IMR-90 (cell line): ENCODE data around the gene MYT1. TPM values are rescaled to one million over a fixed set of nuclear protein-coding genes. Genes with fewer than 3 reads are reported as not detected.

Experiments
- ATAC-seq: fragments of 200-7000 bp; cut with Tn5 transposase; 2 replicates; pipeline ENCODE4 v1.9.1; 2020; ENCODE audit warnings: low read depth, mild to moderate bottlenecking, moderate library complexity
- BruUV-seq: library from RNA; stranded (reverse); fragments of 400-500 nt; replicated peaks from 2 replicates; lab custom pipeline; 2021; lab: Mats Ljungman, UMichigan
- CTCF ChIA-PET: fragments of 300-600 bp; formaldehyde crosslinking; extraction: SDS; loops from one replicate; lab custom pipeline; 2021; ENCODE audit warnings: antibody characterized with exemption; lab: Yijun Ruan, JAX
- POLR2A ChIA-PET: fragments of 300-600 bp; sonication (Branson Sonifier 250); formaldehyde crosslinking; loops from one replicate; lab custom pipeline; 2022; ENCODE audit warnings: antibody characterized with exemption; ENCODE audit not compliant: unreplicated experiment; lab: Charles Lee
- DNase-seq: peaks from one replicate; pipeline ENCODE4 v3.0.0; 2013
- H2AFZ ChIP-seq: replicated peaks from 2 replicates; pipeline ENCODE3; 2013; ENCODE audit warnings: low read length, mild to moderate bottlenecking; ENCODE audit not compliant: poor library complexity
- H2AK5ac ChIP-seq: 2 replicates; pipeline ENCODE4 v1.6.1; 2013; ENCODE audit warnings: low read depth, low read length, inconsistent platforms
- H2AK9ac ChIP-seq: replicated peaks from 2 replicates; pipeline ENCODE3; 2013; ENCODE audit warnings: mild to moderate bottlenecking, low read depth, low read length, moderate library complexity; ENCODE audit not compliant: poor library complexity
- H2BK120ac ChIP-seq: 2 replicates; pipeline ENCODE4 v1.6.1; 2013; ENCODE audit warnings: low read depth, low read length, inconsistent platforms
- H2BK15ac ChIP-seq: 3 replicates; pipeline ENCODE4 v1.6.1; 2013; ENCODE audit warnings: low read depth, low read length, inconsistent platforms
- H2BK20ac ChIP-seq: 2 replicates; pipeline ENCODE4 v1.6.1; 2013; ENCODE audit warnings: low read depth, mild to moderate bottlenecking, inconsistent platforms, low read length, moderate library complexity
- H2BK5ac ChIP-seq: 2 replicates; pipeline ENCODE4 v1.6.1; 2013; ENCODE audit warnings: mild to moderate bottlenecking, low read depth, low read length, inconsistent platforms; ENCODE audit not compliant: poor library complexity, severe bottlenecking
- H3K14ac ChIP-seq: replicated peaks from 2 replicates; pipeline ENCODE4 v1.6.1; 2013; ENCODE audit warnings: low read depth, low read length, inconsistent platforms
- H3K18ac ChIP-seq: 2 replicates; pipeline ENCODE4 v1.6.1; 2013; ENCODE audit warnings: low read depth, low read length, control low read depth
- H3K23ac ChIP-seq: 2 replicates; pipeline ENCODE4 v1.6.1; 2013; ENCODE audit warnings: low read depth, low read length, inconsistent platforms
- H3K27ac ChIP-seq: 2 replicates; pipeline ENCODE4 v1.5.1; 2013; ENCODE audit warnings: mild to moderate bottlenecking, control low read depth, low read length; ENCODE audit not compliant: insufficient read depth
- H3K27me3 ChIP-seq: 2 replicates; pipeline ENCODE4 v1.6.1; 2013; ENCODE audit warnings: low read length; ENCODE audit not compliant: control insufficient read depth, insufficient read depth
- H3K36me3 ChIP-seq: 2 replicates; pipeline ENCODE4 v1.6.1; 2013; ENCODE audit warnings: low read length, mixed read lengths; ENCODE audit not compliant: control insufficient read depth, insufficient read depth
- H3K4ac ChIP-seq: 2 replicates; pipeline ENCODE4 v1.6.1; 2013; ENCODE audit warnings: low read depth, low read length, inconsistent platforms
- H3K4me1 ChIP-seq: 2 replicates; pipeline ENCODE4 v1.6.1; 2013; ENCODE audit warnings: low read length, mixed read lengths; ENCODE audit not compliant: control insufficient read depth, insufficient read depth
- H3K4me2 ChIP-seq: 2 replicates; pipeline ENCODE4 v1.6.1; 2013; ENCODE audit warnings: low read depth, mild to moderate bottlenecking, control low read depth, low read length, moderate library complexity
- H3K4me3 ChIP-seq: 2 replicates; pipeline ENCODE4 v1.5.1; 2013; ENCODE audit warnings: low read depth, mild to moderate bottlenecking, control low read depth, low read length, moderate library complexity; ENCODE audit not compliant: insufficient read depth
- H3K56ac ChIP-seq: 2 replicates; pipeline ENCODE4 v1.6.1; 2013; ENCODE audit warnings: low read length, inconsistent platforms; ENCODE audit not compliant: insufficient read depth; ENCODE audit errors: extremely low read depth
- H3K79me1 ChIP-seq, 2 experiments: 2 replicates each; pipeline ENCODE4 v1.6.1; 2013; ENCODE audit warnings: low read length in 2 of 2, inconsistent platforms in 1 of 2, low read depth in 1 of 2
- H3K9ac ChIP-seq: 2 replicates; pipeline ENCODE4 v1.6.1; 2013; ENCODE audit warnings: low read depth, low read length, control low read depth
- H3K9me1 ChIP-seq: 2 replicates; pipeline ENCODE4 v1.6.1; 2013; ENCODE audit warnings: low read length, inconsistent platforms; ENCODE audit not compliant: insufficient read depth
- H3K9me3 ChIP-seq: 2 replicates; pipeline ENCODE4 v1.6.1; 2013; ENCODE audit warnings: low read length; ENCODE audit not compliant: control insufficient read depth, insufficient read depth
- H4K20me1 ChIP-seq: 2 replicates; pipeline ENCODE4 v1.6.1; 2013; ENCODE audit warnings: low read length, inconsistent platforms; ENCODE audit not compliant: insufficient read depth
- H4K5ac ChIP-seq: 2 replicates; pipeline ENCODE4 v1.6.1; 2013; ENCODE audit warnings: mild to moderate bottlenecking, low read depth, low read length, control low read depth
- H4K8ac ChIP-seq, 2 experiments: 2 replicates each; pipeline ENCODE4 v1.6.1; 2013; ENCODE audit warnings: low read depth in 2 of 2, low read length in 2 of 2, control low read depth in 1 of 2, inconsistent platforms in 1 of 2
- H4K91ac ChIP-seq: 2 replicates; pipeline ENCODE4 v1.6.1; 2013; ENCODE audit warnings: low read depth, low read length, inconsistent platforms; ENCODE audit not compliant: insufficient read depth
- BHLHE40 ChIP-seq: fragments of 150-350 bp; IDR thresholded peaks from 2 replicates; pipeline ENCODE4 v1.6.1; 2016; ENCODE audit warnings: mild to moderate bottlenecking, low read depth, low read length
- CHD1 ChIP-seq: IDR thresholded peaks from 2 replicates; pipeline ENCODE4 v1.6.1; 2012; ENCODE audit warnings: low read depth, low read length, improper control_type of control experiment
- MAZ ChIP-seq: IDR thresholded peaks from 2 replicates; pipeline ENCODE4 v1.6.1; 2012; ENCODE audit warnings: low read depth, mild to moderate bottlenecking, low read length, improper control_type of control experiment, moderate library complexity, borderline replicate concordance
- WGBS, 2 experiments: methylation state at CpG; one replicate each; pipeline versions ENCODE4 v1.1.5 to v1.1.7; 2013; ENCODE audit warnings: missing lambda C conversion rate in 2 of 2; ENCODE audit not compliant: insufficient read length in 1 of 2; ENCODE audit errors: extremely low coverage in 2 of 2; 5-methylcytosine and 5-hydroxymethylcytosine counted together
- dilution Hi-C: fragments of 300-500 bp; cut with HindIII; formaldehyde crosslinking; loops from one replicate; pipeline ENCODE4 v1.14.3; 2018; ENCODE audit warnings: low sequenced_read_pairs; ENCODE audit not compliant: unreplicated experiment
- in situ Hi-C: fragments of 300-500 bp; cut with MboI; formaldehyde crosslinking; loops from 3 replicates; pipeline ENCODE4 v1.14.3; 2019; ENCODE audit warnings: low sequenced_read_pairs, inconsistent platforms, mixed read lengths
- intact Hi-C: fragments of 100-400 bp; cut with micrococcal nuclease; formaldehyde crosslinking; loops from 2 replicates; pipeline ENCODE4 v1.10.0; 2022
- polyA plus RNA-seq, 3 experiments: library from polyadenylated mRNA; depleted of rRNA; stranded (reverse); fragments of >200 nt; gene quantifications; 2 replicates each; pipeline ENCODE4 v1.2.3, GENCODE V29; 2012; ENCODE audit warnings: low replicate concordance in 1 of 3
- total RNA-seq: library from RNA; depleted of rRNA; stranded (reverse); fragments of >200 nt; gene quantifications from 2 replicates; pipeline ENCODE4 v1.2.3, GENCODE V29; 2012
- TF ChIP-seq, protein P1 (sequence below): conservative IDR thresholded peaks from 2 replicates; pipeline ENCODE4 v1.5.1; 2012; ENCODE audit warnings: mild to moderate bottlenecking, low read depth, low read length, improper control_type of control experiment
- TF ChIP-seq, protein P2 (sequence below): fragments of 150-350 bp; IDR thresholded peaks from 2 replicates; pipeline ENCODE4 v1.6.1; 2016; ENCODE audit warnings: low read depth, mild to moderate bottlenecking, low read length, moderate library complexity, borderline replicate concordance

Gene MYT1
- total and polyA plus RNA-seq, 2 of the 4 experiments (the other 2 are of a cell fraction), result not detected

DNA sequence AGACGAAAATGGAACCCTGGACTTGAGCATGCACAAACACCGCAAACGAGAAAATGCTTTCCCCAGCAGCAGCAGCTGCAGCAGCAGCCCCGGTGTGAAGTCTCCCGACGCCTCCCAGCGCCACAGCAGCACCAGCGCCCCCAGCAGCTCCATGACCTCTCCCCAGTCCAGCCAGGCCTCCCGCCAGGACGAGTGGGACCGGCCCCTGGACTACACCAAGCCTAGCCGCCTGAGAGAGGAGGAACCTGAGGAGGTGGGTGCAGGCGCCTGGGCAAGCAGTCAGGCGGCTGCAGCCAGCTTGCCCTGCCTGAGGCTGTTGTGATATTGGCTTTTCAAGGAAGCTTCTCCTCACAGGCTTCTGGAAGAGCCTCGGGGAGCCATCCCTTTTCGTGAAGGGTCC lies 55.5 kb downstream of the MYT1 start:
- H3K27me3 ChIP-seq, result peaks cover 42% of the 10 kb centered on the region
- no peak overlapping the region for H2AK5ac ChIP-seq
- H3K4me1 ChIP-seq, result peaks cover 20% of the 10 kb centered on the region
- in situ Hi-C loops (no loop called here), intact Hi-C loops (no loop called here), dilution Hi-C loops (no loop called here)
- no peak overlapping the region for H3K18ac ChIP-seq
- no peak overlapping the region for H4K5ac ChIP-seq
- H3K9me1 ChIP-seq, result peaks cover 9% of the 10 kb centered on the region
- H3K79me1 ChIP-seq, result no peaks in the 10 kb centered on the region; a peak in 1 of 4 replicates
- no peaks in the 10 kb centered on the region for H4K20me1 ChIP-seq
- TF ChIP-seq, protein P1, sequence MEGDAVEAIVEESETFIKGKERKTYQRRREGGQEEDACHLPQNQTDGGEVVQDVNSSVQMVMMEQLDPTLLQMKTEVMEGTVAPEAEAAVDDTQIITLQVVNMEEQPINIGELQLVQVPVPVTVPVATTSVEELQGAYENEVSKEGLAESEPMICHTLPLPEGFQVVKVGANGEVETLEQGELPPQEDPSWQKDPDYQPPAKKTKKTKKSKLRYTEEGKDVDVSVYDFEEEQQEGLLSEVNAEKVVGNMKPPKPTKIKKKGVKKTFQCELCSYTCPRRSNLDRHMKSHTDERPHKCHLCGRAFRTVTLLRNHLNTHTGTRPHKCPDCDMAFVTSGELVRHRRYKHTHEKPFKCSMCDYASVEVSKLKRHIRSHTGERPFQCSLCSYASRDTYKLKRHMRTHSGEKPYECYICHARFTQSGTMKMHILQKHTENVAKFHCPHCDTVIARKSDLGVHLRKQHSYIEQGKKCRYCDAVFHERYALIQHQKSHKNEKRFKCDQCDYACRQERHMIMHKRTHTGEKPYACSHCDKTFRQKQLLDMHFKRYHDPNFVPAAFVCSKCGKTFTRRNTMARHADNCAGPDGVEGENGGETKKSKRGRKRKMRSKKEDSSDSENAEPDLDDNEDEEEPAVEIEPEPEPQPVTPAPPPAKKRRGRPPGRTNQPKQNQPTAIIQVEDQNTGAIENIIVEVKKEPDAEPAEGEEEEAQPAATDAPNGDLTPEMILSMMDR, result no peak
- TF ChIP-seq, protein P2, sequence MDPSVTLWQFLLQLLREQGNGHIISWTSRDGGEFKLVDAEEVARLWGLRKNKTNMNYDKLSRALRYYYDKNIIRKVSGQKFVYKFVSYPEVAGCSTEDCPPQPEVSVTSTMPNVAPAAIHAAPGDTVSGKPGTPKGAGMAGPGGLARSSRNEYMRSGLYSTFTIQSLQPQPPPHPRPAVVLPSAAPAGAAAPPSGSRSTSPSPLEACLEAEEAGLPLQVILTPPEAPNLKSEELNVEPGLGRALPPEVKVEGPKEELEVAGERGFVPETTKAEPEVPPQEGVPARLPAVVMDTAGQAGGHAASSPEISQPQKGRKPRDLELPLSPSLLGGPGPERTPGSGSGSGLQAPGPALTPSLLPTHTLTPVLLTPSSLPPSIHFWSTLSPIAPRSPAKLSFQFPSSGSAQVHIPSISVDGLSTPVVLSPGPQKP, result no peak
- TF ChIP-seq CHD1, result no peak
- no peak for TF ChIP-seq BHLHE40
- no peak for TF ChIP-seq MAZ
- H3K14ac ChIP-seq, result no peak overlapping the region
- no peak for ATAC-seq
- no peak overlapping the region for H3K27ac ChIP-seq
- H3K9ac ChIP-seq, result no peak overlapping the region
- H4K91ac ChIP-seq, result no peak overlapping the region
- H2BK5ac ChIP-seq, result no peak overlapping the region
- H3K36me3 ChIP-seq, result no peaks in the 10 kb centered on the region
- no peak overlapping the region for H3K4me2 ChIP-seq
- no peaks in the 10 kb centered on the region for H3K9me3 ChIP-seq
- H4K8ac ChIP-seq, result no peak overlapping the region
- no peak overlapping the region for H3K23ac ChIP-seq
- ChIA-PET POLR2A (no interaction called here), CTCF (no interaction called here)
- no TSS peak for BruUV-seq
- H2AK9ac ChIP-seq, result no peak overlapping the region
- 55% methylated on average over 5 of the region's 16 CpGs; no CpG with 5 or more reads in 1 of the 2 experiments for WGBS, 2 experiments
- DNase-seq, result no peak
- H2BK20ac ChIP-seq, result no peak overlapping the region
- no peak overlapping the region for H2BK15ac ChIP-seq
- H2BK120ac ChIP-seq, result no peak overlapping the region
- H3K4ac ChIP-seq, result no peak overlapping the region
- no peak overlapping the region for H3K56ac ChIP-seq
- no peak overlapping the region for H2AFZ ChIP-seq
- H3K4me3 ChIP-seq, result no peak overlapping the region
